ENCODE data around the gene SH3GLB1. TPM values are rescaled to one million over a fixed set of nuclear protein-coding genes. Genes with fewer than 3 reads are reported as not detected.

Gene SH3GLB1
- total and polyA plus RNA-seq, 7 donors, result 47.3 to 91.8 (median 56.7) TPM

DNA sequence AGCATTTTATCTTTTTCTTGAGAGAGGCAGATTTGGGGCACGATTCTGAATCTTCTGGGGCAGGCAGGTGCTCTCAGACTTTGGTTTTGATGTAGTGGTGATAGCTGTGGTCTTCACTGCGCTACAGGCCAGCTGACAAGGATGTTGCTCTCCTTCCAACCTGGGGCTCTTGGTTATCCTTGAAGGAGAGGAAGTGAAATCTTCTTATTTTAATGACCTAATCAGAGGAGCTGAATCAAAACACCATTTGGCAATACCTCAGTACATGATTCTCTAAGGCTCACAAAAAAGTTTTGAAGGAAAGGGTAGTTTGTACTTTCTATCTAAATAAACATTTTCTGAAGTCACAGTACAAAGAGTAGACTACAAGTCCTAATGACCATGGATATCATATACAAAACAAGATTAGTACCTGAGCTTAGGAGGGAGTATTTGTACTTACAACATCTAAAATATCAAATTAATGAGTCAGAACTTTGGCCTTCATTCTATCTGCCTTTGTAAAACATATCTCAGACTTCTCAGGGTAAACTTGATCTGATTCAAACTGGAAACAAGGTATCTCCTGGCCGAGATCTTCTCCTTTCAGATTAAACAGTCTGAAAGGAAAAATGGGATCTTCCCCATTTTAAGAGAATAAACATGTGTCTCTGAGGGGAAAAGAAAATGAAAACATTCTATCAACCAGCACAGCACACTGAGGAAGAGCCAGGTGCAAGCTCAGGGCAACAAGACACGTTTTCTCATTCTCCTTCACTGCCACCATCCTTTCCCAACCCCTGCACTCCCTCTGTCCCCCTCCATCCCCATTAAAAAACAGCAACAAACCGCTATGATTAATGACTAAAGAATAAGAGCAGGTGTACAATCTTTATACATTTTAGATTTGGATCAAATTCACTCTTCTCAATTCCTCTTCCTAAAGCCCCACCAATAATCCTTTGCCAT, 69.2 kb downstream of the SH3GLB1 start:
- intact Hi-C loops (cut with DNase I), result no loop called here
- peak overlapping the region in 3 of 4 donors; percentile 22 to 53 (median 33) for H3K27ac ChIP-seq
- 52 to 61% methylated on average over 5 of the region's 5 CpGs for WGBS, 2 donors
- no peak for TF ChIP-seq POLR2AphosphoS5 (IDR thresholded peaks at IDR 0.05)
- TF ChIP-seq, protein P1, sequence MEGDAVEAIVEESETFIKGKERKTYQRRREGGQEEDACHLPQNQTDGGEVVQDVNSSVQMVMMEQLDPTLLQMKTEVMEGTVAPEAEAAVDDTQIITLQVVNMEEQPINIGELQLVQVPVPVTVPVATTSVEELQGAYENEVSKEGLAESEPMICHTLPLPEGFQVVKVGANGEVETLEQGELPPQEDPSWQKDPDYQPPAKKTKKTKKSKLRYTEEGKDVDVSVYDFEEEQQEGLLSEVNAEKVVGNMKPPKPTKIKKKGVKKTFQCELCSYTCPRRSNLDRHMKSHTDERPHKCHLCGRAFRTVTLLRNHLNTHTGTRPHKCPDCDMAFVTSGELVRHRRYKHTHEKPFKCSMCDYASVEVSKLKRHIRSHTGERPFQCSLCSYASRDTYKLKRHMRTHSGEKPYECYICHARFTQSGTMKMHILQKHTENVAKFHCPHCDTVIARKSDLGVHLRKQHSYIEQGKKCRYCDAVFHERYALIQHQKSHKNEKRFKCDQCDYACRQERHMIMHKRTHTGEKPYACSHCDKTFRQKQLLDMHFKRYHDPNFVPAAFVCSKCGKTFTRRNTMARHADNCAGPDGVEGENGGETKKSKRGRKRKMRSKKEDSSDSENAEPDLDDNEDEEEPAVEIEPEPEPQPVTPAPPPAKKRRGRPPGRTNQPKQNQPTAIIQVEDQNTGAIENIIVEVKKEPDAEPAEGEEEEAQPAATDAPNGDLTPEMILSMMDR (IDR thresholded peaks at IDR 0.05), result no peak
- TF ChIP-seq EP300 (IDR thresholded peaks at IDR 0.05), result no peak
- no peak for TF ChIP-seq POLR2A (IDR thresholded peaks at IDR 0.05)
- peaks cover 0 to 23% (median 15%) of the 10 kb centered on the region in 4 donors for H3K4me1 ChIP-seq
- H3K9me3 ChIP-seq, result no peaks in the 10 kb centered on the region
- H3K27me3 ChIP-seq, result no peaks in the 10 kb centered on the region
- peak overlapping the region in 1 of 4 donors; percentile 5 for H3K4me3 ChIP-seq
- no peaks in the 10 kb centered on the region for H3K36me3 ChIP-seq
- no peak for DNase-seq

DNA sequence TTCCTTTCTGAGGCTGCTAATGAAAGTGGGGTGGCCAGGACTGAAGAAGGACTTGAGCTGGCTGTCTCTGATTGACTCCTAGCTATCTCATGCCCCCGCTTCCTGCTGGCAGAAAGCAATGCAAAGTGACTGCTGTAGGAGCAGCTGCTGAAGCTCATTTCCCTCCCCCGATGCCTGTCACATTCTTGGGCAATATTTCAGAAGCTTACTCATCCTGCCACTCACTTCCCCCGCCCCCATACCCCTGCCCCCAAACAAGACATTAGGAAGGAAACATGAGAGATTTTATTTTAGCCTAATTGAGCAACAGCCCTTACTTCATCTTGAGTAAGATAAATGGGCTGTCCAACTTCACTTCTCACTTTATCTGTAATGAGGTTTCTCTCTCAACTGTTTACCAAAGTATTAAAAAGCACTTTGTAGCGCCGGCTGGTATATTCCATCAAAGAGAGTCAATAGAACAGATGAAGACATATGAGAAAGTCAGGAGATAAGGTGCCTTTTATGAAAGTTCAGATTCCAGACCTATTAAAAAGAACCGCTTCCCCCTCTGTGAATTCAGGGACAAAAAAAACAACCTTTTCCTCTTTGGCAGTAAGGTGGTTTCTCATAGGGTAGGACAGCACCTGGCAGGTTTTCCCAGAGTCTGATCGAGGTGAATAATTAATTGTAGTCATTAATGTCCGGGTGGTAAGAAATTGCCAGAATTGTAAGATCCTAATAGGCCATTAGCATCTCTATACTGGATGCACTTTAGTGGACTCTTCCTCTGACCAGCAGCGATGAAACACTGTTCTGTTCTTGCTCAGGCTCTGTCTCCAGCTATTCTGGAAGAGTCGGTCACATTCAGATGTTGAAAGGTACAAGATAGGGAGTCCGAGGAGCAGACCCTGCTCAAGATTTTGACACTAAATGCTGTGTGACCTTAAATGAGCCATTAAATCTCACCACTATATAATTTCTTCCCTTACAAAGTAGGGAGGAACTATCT, 70.2 kb downstream of the SH3GLB1 start:
- no peaks in the 10 kb centered on the region for H3K36me3 ChIP-seq
- 26 to 41% methylated on average over 11 of the region's 11 CpGs for WGBS, 2 donors
- H3K27ac ChIP-seq, result peak overlapping the region in 3 of 4 donors; percentile 22 to 53 (median 33)

DNA sequence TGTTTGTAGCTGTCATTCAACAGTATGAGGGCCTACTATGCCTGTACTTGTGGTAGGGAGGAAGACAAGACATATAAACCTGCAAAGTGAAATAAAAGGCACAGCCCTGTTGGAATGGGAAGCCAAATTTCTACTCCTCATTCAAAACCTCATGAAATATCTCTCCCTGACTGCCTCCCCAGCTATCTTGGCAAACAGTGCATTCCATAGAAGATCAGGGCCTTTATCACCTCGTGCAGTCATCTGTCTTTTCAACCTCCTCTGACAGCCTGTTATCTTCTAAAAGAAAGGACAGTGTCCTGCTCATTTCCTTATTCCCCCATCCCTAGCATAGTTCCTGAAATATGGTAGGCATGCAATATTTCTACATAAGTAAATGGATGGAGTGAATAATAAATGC, 71.0 kb downstream of the SH3GLB1 start:
- intact Hi-C loops (cut with DNase I), result no loop called here

More for the DNA sequence above, 70.2 kb downstream of the SH3GLB1 start:
- H3K9me3 ChIP-seq, result no peaks in the 10 kb centered on the region
- TF ChIP-seq EP300 (IDR thresholded peaks at IDR 0.05) (no peak), POLR2AphosphoS5 (IDR thresholded peaks at IDR 0.05) (peak in 3 of 4 donors; percentile 38 to 51 (median 39)), POLR2A (IDR thresholded peaks at IDR 0.05) (no peak)
- TF ChIP-seq, protein P1 (IDR thresholded peaks at IDR 0.05), result no peak
- H3K27me3 ChIP-seq, result no peaks in the 10 kb centered on the region
- peaks cover 0 to 23% (median 22%) of the 10 kb centered on the region in 4 donors for H3K4me1 ChIP-seq
- peak; percentile 72 for DNase-seq
- H3K4me3 ChIP-seq, result peak overlapping the region in 1 of 4 donors; percentile 5
- intact Hi-C loops (cut with DNase I), result no loop called here

DNA sequence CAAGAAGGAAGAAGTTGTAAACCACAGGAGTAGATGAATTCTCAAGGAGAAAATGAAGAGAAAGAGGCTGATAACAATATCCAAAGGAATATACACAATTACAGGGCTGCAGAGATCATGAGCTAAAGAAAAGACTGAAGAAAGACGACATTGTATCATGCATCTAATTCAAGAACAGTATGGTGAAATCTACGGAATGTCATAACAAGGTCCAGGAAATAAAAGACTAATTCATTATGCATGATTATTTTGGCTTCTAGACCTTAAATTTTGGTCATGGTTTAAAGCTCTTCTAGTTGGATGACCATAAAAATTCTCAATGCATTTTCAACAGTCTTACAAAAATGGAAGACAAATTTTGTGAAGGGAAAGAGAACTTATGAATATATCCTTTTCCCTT, 71.7 kb downstream of the SH3GLB1 start:
- peaks cover 0 to 25% (median 23%) of the 10 kb centered on the region in 4 donors for H3K4me1 ChIP-seq
- H3K27me3 ChIP-seq, result no peaks in the 10 kb centered on the region
- no peak overlapping the region for H3K27ac ChIP-seq
- TF ChIP-seq POLR2A (IDR thresholded peaks at IDR 0.05), result no peak
- TF ChIP-seq, protein P1 (IDR thresholded peaks at IDR 0.05), result no peak
- TF ChIP-seq EP300 (IDR thresholded peaks at IDR 0.05), result no peak
- TF ChIP-seq POLR2AphosphoS5 (IDR thresholded peaks at IDR 0.05), result no peak
- no peak overlapping the region for H3K4me3 ChIP-seq
- DNase-seq, result no peak
- no peaks in the 10 kb centered on the region for H3K9me3 ChIP-seq
- H3K36me3 ChIP-seq, result no peaks in the 10 kb centered on the region
- WGBS, 2 donors, result 93 to 94% methylated on average over 2 of the region's 2 CpGs
- intact Hi-C loops (cut with DNase I), result no loop called here

More for the DNA sequence above, 71.0 kb downstream of the SH3GLB1 start:
- Histone ChIP-seq H3K36me3 (no peaks in the 10 kb centered on the region), H3K27ac (no peak overlapping the region), H3K4me3 (no peak overlapping the region), H3K27me3 (no peaks in the 10 kb centered on the region), H3K9me3 (no peaks in the 10 kb centered on the region), H3K4me1 (peaks cover 0 to 25% (median 23%) of the 10 kb centered on the region in 4 donors)
- 25 to 59% methylated on average over 1 of the region's 1 CpG for WGBS, 2 donors
- DNase-seq, result no peak
- no peak for TF ChIP-seq POLR2AphosphoS5 (IDR thresholded peaks at IDR 0.05)
- no peak for TF ChIP-seq EP300 (IDR thresholded peaks at IDR 0.05)
- TF ChIP-seq, protein P1 (IDR thresholded peaks at IDR 0.05), result no peak
- no peak for TF ChIP-seq POLR2A (IDR thresholded peaks at IDR 0.05)
